Sigmoid colon (tissue), 7 donors: ENCODE data around the gene SELENON. TPM values are rescaled to one million over a fixed set of nuclear protein-coding genes. Genes with fewer than 3 reads are reported as not detected.

Experiments used
- DNase-seq: peaks from one replicate; pipeline ENCODE4 v3.0.0-alpha.2; 2019
- H3K27ac ChIP-seq, 4 donors: fragments of 200-600 bp; sonication (generic); one replicate each; pipeline ENCODE4 v1.5.1; 2016 to 2019; ENCODE audit warnings: mild to moderate bottlenecking in 1 of 4
- H3K27me3 ChIP-seq, 3 donors: fragments of 200-600 bp; sonication (generic); one replicate each; pipeline ENCODE4 v1.5.1; 2019; ENCODE audit warnings: mild to moderate bottlenecking in 1 of 3
- H3K36me3 ChIP-seq, 4 donors: fragments of 200-600 bp; sonication (generic); one replicate each; pipeline ENCODE4 v1.5.1; 2016 to 2019
- H3K4me1 ChIP-seq, 4 donors: fragments of 200-600 bp; sonication (generic); one replicate each; pipeline ENCODE4 v1.5.1; 2017 to 2019
- H3K4me3 ChIP-seq, 4 donors: fragments of 200-600 bp; sonication (generic); one replicate each; pipeline ENCODE4 v1.5.1; 2017 to 2019; ENCODE audit warnings: mild to moderate bottlenecking in 2 of 4, moderate library complexity in 1 of 4
- H3K9me3 ChIP-seq, 4 donors: fragments of 200-600 bp in 3 of 4; sonication (generic) in 3 of 4; one replicate each; pipeline versions ENCODE4 v1.5.1 to v1.6.1; 2013 to 2019
- CTCF ChIP-seq, 4 experiments: fragments of 450-650 bp in 3 of 4; fragments of 200-600 bp in 1 of 4; IDR thresholded peaks; one replicate each; pipeline ENCODE4 v1.5.1; 2016 to 2019; ENCODE audit warnings: antibody characterized with exemption in 4 of 4, mild to moderate bottlenecking in 3 of 4, moderate library complexity in 2 of 4
- EP300 ChIP-seq, 4 donors: sonication (generic); formaldehyde crosslinking; IDR thresholded peaks; one replicate each; pipeline ENCODE4 v1.6.1; 2017; ENCODE audit warnings: antibody characterized with exemption in 4 of 4
- POLR2A ChIP-seq, 2 donors: fragments of 450-650 bp; IDR thresholded peaks; one replicate each; pipeline ENCODE4 v1.6.1; 2016; ENCODE audit warnings: antibody characterized with exemption in 2 of 2, mild to moderate bottlenecking in 2 of 2, moderate library complexity in 2 of 2
- POLR2AphosphoS5 ChIP-seq, 4 donors: sonication (generic); formaldehyde crosslinking; IDR thresholded peaks; one replicate each; pipeline ENCODE4 v1.6.1; 2017; ENCODE audit warnings: antibody characterized with exemption in 4 of 4
- WGBS, 2 donors: extraction: QIAGEN DNeasy Blood & Tissue Kit; methylation state at CpG; one replicate each; pipeline ENCODE4 v1.1.7; 2013; 5-methylcytosine and 5-hydroxymethylcytosine counted together
- intact Hi-C: fragments of 100-400 bp; cut with DNase I; formaldehyde crosslinking; loops from one replicate; pipeline ENCODE4 v1.15.1; 2023
- polyA plus RNA-seq, 3 donors: library from polyadenylated mRNA; stranded (reverse); fragments of 200-250 nt; gene quantifications; one replicate each; pipeline ENCODE4 v1.2.3, GENCODE V29; 2013
- total RNA-seq, 4 donors: library from RNA; depleted of rRNA; stranded (reverse); fragments of >200 nt; gene quantifications; one replicate each; pipeline ENCODE4 v1.1.0, GENCODE V29; 2016
- donor health status: healthy with polysubstance abuse.
- donor health status: Bipolar disorder and iron deficiency.
- donor health status: healthy.

Gene SELENON
- total and polyA plus RNA-seq, 7 donors, result 4.6 to 37.4 (median 15.7) TPM

GRCh38 chr1:25785333-25786067, 14.5 kb upstream of the SELENON start:
- H3K27me3 ChIP-seq, result no peaks in the 10 kb centered on the region
- intact Hi-C loops, result no loop called here
- no peak overlapping the region for H3K4me3 ChIP-seq
- H3K9me3 ChIP-seq, result no peaks in the 10 kb centered on the region
- H3K36me3 ChIP-seq, result peaks cover 0 to 21% (median 2%) of the 10 kb centered on the region in 4 donors
- H3K27ac ChIP-seq, result peak overlapping the region; percentile 33 to 59 (median 50)
- no peak for DNase-seq
- WGBS, 2 donors, result 39 to 81% methylated on average over 10 of the region's 10 CpGs
- TF ChIP-seq POLR2A (IDR thresholded peaks at IDR 0.05) (no peak), CTCF (IDR thresholded peaks at IDR 0.05) (no peak), EP300 (IDR thresholded peaks at IDR 0.05) (no peak), POLR2AphosphoS5 (IDR thresholded peaks at IDR 0.05) (no peak)
- peaks cover 0 to 38% (median 33%) of the 10 kb centered on the region in 4 donors for H3K4me1 ChIP-seq

GRCh38 chr1:25786887-25787759, 12.9 kb upstream of the SELENON start:
- H3K4me1 ChIP-seq, result peaks cover 0 to 35% (median 33%) of the 10 kb centered on the region in 4 donors
- 85 to 86% methylated on average over 11 of the region's 11 CpGs for WGBS, 2 donors
- H3K36me3 ChIP-seq, result peaks cover 0 to 21% (median 2%) of the 10 kb centered on the region in 4 donors
- no peak for TF ChIP-seq CTCF (IDR thresholded peaks at IDR 0.05)
- no peak for TF ChIP-seq POLR2AphosphoS5 (IDR thresholded peaks at IDR 0.05)
- no peak for TF ChIP-seq EP300 (IDR thresholded peaks at IDR 0.05)
- no peak for TF ChIP-seq POLR2A (IDR thresholded peaks at IDR 0.05)
- intact Hi-C loops, result no loop called here
- peak overlapping the region; percentile 55 to 59 (median 56) for H3K27ac ChIP-seq
- no peak overlapping the region for H3K4me3 ChIP-seq
- DNase-seq, result no peak
- H3K27me3 ChIP-seq, result no peaks in the 10 kb centered on the region
- H3K9me3 ChIP-seq, result no peaks in the 10 kb centered on the region

- Histone ChIP-seq H3K36me3 (peaks cover 0 to 17% (median 2%) of the 10 kb centered on the region in 4 donors), H3K4me3 (no peak overlapping the region), H3K27me3 (no peaks in the 10 kb centered on the region), H3K27ac (no peak overlapping the region), H3K9me3 (no peaks in the 10 kb centered on the region), H3K4me1 (peaks cover 0 to 35% (median 33%) of the 10 kb centered on the region in 4 donors)
- no peak for DNase-seq
- TF ChIP-seq CTCF (IDR thresholded peaks at IDR 0.05), result no peak
- TF ChIP-seq POLR2A (IDR thresholded peaks at IDR 0.05), result no peak
- TF ChIP-seq EP300 (IDR thresholded peaks at IDR 0.05), result no peak
- intact Hi-C loops, result no loop called here
- WGBS, 2 donors, result 85 to 91% methylated on average over 5 of the region's 5 CpGs
Observed at GRCh38 chr1:25787760-25788166, 12.2 kb upstream of the SELENON start.

GRCh38 chr1:25790472-25790871, 9.5 kb upstream of the SELENON start:
- H3K9me3 ChIP-seq, result no peaks in the 10 kb centered on the region
- H3K27me3 ChIP-seq, result no peaks in the 10 kb centered on the region
- H3K36me3 ChIP-seq, result peaks cover 0 to 5% (median 0%) of the 10 kb centered on the region in 4 donors
- DNase-seq, result no peak
- peaks cover 0 to 22% (median 21%) of the 10 kb centered on the region in 4 donors for H3K4me1 ChIP-seq
- whole genome bisulfite sequencing, 2 donors, result 87 to 89% methylated on average over 6 of the region's 6 CpGs
- intact Hi-C loops, result no loop called here
- TF ChIP-seq CTCF (IDR thresholded peaks at IDR 0.05) (no peak), EP300 (IDR thresholded peaks at IDR 0.05) (no peak), POLR2A (IDR thresholded peaks at IDR 0.05) (no peak), POLR2AphosphoS5 (IDR thresholded peaks at IDR 0.05) (no peak)
- no peak overlapping the region for H3K4me3 ChIP-seq
- no peak overlapping the region for H3K27ac ChIP-seq
